HG02623 (cell line): ENCODE measurements around the gene GPR176.
"Not testable (repeated sequence)": the region's sequence is repeated elsewhere in the genome, so short reads cannot be mapped to it uniquely, and the experiment has no call there.

Source experiments
- ATAC-seq: cut with Tn5 transposase; IDR thresholded peaks from one replicate; pipeline ENCODE4 v1.9.1; 2021; ENCODE audit warnings: moderate library complexity; ENCODE audit not compliant: unreplicated experiment

GPR176 gene

DNA sequence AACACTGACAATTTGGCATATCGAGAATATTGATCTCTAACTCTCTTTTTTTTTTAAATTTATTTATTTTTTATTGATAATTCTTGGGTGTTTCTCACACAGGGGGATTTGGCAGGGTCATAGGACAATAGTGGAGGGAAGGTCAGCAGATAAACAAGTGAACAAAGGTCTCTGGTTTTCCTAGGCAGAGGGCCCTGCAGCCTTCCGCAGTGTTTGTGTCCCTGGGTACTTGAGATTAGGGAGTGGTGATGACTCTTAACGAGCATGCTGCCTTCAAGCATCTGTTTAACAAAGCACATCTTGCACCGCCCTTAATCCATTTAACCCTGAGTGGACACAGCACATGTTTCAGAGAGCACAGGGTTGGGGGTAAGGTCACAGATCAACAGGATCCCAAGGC lies 27.0 kb downstream of the GPR176 start:
- not testable (repeated sequence) for ATAC-seq

DNA sequence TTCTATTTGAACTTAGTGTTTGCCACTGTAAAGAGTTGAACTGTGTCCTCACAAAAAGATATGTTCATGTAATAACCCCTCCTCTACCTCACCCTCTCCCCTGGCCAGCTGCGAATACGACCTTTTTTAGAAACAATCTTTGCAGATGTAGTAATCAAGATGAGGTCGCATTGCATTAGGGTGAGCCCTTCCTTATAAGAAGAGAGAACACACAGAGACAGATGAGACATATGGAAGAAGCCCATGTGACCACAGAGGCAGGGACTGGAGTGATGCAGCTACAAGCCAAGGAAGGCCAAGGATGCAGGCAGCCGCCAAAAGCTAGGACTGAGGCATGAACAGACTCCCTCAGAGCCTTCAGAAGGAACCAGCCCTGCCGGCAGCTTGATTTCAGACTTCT lies 27.6 kb downstream of the GPR176 start:
- no peak for ATAC-seq

DNA sequence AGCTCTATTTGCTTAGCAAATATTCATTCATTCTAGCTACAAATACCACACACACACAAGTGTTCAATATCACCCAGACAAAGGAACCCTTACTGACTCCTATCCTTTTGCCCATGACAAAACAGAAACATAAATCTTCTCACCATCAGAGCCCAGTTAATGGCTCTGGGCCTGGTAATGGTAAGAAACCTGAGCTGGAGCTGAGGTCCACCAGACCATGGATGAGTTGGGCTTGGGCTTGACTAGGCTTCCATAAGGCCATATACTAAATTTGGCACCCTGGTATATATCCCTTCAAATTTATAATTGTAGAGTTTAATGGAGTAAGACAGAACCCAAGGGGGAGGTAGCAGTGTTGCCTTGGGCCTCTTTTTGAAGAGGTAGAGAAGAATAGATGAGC lies 29.4 kb downstream of the GPR176 start:
- ATAC-seq: no peak

DNA sequence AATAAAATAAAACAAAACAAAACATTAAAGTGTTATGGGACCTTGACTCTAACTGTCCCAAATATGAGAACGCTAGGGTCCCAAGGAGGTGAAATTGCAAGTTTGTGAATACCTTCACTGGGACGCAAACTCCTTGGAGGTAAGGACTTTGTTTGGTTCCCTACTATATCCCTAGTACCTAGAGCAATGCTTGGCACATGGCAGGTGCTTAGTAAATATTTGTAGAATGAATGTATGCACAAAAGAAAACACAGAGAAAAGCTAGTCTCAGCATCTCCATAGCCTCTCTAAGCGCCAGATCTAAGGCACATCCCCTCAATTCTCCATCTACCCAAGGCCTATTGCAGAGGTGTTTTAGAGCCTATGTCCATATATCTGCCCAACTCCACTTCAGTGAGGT lies 30.5 kb downstream of the GPR176 start:
- no peak for ATAC-seq

DNA sequence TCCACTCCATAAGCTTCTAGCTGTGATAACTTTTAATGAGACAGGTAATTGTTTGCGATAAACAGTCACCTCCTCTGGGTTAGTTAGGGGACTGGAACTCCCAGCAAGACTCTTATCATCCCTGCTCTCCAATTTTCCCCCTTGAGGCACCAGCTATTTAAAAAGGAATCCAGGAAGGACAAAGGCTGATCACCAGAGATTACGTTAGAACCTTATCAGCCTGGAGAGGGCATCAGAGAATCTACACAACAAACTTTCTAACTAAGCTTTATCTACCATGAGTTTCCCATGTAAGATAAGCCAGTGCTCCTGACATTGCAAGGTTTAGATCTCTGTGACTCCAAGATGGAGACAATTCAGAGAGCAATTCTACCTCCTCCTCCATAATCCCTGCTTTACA lies 31.3 kb downstream of the GPR176 start:
- no peak for ATAC-seq

DNA sequence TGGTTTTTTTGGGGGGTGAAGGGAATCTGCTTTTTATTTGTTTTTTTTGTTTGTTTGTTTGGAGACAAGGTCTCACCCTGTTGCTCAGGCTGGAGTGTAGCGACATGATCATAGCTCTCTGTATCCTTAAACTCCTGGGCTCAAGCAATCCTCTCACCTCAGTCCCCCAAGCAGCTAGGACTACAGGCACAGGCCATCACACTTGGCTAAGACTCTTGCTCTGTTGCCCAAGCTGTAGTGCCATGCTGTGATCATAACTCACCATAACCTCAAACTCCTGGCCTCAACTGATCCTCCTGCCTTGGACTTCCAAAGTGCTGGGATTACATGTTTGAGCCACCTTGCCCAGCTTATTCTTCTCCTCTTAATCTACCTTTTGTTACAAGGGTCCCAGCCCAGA lies 31.8 kb downstream of the GPR176 start:
- ATAC-seq: no peak

DNA sequence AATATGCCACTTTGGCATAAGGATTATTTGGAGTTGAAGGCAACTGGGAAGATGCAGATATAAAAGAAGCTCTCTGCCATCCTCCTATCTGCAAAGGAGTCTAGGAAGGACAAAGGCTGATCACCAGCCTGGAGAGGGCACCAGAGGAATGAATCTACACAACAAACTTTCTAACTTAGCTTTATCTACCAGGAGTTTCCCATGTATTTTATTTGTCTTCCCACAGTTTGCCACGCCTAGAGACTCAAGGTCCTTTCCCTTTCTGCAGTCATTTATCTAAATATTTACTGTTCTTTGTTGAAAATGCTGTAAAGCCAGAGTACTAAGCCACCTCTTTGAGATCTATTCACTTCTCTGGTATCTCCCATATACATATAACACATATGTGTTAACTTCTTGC lies 32.2 kb downstream of the GPR176 start:
- no peak for ATAC-seq

DNA sequence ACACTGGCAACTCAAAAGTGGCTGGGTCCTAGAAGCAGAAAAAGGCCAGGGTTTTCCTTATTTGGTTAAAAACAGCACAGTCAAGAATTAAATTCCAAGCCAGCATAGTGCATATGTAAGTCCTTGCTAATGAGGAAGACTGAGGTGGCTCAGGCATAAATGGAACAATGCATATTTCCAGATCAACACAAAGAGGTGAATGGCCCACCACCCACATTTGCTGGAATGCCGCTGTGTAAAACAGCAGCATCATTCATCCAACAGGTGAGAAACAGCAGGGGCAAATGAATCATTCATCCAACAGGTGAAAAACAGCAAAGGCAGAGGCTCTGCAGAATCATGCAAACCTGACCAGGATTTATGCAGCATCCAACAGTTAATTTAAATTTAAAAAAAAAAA lies 32.9 kb downstream of the GPR176 start:
- ATAC-seq: no peak

DNA sequence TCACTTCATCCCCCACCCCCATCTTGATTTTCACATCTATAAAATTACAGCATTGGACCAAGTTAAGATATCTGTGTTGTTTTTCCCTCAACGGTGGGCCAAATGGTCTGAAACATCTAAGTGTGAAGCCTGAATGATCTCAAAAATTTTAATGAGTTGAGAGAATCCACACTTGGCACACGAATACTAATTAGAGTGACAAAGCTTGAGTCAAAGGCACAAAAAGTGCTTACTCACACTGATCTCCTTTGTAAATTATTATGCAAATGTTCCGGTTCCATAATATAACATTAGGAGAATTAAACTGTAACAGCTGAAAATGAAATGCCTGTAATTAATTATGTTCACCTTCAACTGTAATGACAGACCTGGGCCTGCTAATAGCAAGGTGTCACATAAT lies 33.6 kb downstream of the GPR176 start:
- no peak for ATAC-seq

DNA sequence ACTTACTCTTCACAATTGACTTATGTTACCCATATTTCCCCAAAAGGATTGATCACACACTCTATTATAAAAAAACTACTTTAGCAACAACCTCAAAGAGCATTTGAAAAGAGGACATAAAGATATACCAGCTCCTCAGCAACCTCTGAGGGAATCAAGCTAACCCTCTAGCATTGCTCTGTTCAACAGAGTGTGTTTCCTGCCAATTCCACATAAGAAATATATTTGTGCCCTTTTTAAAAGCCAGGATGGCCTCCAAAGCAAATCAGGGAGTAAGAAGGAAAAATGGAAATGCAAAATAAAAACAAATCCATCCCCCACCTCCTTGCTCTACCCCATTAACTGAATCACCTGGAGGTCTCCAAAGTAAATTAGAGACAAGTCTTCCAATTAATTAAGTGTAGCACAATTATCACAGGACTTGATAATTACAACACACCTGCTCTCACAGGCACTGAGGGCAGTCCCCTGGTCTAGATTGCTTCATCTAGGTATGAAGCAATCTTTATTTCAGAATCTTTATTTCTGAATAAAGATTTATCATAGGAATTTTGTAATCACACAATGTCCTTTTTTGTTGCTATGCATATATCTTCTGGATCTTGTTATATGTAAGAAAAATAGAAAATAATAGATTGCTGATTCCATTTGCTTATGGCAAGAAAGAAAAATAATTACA lies 34.8 kb downstream of the GPR176 start:
- ATAC-seq: no peak

DNA sequence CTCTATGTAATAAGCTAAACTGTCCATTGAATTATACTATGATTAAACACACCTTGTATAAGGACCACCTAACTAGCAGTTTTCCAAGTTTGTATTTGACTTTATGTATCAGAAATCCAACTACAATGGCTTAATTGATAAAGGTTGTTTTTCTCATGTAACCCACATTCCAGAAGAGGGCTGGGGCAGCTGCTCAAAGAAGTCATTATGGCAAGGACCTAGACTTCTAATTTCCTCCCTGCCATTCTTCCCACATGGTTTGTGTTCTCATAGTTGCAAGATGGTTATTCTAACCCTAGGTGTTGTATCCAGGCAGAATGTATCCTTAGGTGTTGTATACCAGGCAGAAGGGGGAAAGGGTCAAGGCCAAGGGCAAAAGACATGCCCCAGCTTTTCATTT lies 35.7 kb downstream of the GPR176 start:
- no peak for ATAC-seq

DNA sequence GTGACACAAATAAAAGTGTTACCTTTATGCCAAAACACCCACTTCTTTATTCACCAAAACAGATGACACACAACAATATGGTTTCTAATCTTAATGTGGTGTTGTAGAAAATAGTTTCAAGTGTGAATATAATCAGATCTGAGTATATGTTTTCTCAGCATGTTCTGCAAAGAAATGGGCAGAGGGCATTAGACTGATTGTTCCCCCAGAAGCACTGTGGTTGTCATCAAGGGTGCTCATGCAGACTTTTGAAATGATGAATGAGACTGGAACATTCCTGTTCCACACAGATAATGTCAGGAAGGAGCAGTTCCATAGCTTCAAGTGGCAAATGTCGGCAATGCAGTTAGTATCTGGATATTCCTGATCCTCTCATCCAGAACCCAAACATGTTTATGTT lies 37.5 kb downstream of the GPR176 start:
- no peak for ATAC-seq

DNA sequence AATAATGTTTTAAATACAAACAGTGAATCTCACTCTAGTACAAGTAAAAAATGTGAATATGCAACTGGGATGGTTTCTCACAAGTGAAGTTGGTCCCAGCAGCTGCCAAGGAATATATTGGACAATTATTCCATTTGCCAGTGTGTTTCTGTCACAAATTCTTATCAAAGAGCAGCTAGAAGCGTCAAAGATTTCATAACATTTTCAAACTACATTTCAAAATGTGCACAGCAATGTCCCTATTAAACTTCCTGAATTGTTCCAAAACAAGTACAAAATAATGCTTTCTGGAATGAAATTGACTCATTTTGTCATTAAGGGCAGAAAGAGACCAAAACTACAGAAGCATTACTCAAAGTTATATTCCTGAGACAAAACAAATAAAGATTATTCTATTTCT lies 38.3 kb downstream of the GPR176 start:
- no peak for ATAC-seq

DNA sequence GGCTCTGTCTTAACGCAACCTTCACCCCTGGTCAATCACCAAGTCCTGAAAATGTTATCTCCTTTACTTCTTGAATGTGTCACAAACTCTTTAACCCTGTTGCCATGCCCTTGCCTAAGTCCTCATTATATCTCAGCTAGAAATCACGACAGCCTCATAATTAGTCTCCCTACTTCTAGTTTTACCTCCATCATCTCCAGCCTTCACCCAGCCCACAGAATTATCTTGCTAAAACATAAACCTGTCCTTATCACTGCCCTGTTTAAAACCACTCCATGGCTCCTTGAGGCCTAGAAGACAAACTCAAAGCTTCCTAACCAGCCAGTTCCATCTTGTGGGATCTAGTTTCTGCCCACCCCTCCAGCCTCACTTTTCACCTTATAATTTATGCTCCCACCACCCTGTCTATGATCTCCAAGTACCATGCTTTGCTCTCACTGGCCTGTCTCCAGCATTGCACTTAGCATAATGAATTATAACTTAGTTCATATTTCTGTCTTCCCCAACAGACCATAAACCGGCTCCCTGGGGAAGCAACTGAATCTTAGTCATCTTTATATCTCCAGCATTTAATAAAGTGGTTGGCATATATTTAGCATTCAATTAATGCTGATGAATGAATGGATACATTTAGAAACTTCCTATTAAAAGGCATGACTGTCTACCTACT lies 39.2 kb downstream of the GPR176 start:
- ATAC-seq: no peak

DNA sequence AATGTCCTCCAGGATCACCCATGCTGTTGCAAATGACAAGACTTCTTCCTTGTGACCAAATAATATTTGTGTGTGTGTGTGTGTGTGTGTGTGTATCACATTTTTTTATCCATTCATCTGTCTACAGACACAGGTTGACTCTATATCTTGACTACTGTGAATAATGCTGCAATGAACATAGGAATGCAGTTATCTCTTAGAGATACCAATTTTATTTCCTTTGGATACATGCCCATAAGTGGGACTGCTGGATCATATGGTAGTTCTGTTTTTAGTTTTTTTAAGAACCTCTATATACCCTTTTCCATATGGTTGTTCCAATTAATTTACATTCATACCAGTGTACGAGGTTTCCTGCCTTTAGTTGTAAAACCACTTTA lies 41.7 kb downstream of the GPR176 start:
- ATAC-seq: no peak

DNA sequence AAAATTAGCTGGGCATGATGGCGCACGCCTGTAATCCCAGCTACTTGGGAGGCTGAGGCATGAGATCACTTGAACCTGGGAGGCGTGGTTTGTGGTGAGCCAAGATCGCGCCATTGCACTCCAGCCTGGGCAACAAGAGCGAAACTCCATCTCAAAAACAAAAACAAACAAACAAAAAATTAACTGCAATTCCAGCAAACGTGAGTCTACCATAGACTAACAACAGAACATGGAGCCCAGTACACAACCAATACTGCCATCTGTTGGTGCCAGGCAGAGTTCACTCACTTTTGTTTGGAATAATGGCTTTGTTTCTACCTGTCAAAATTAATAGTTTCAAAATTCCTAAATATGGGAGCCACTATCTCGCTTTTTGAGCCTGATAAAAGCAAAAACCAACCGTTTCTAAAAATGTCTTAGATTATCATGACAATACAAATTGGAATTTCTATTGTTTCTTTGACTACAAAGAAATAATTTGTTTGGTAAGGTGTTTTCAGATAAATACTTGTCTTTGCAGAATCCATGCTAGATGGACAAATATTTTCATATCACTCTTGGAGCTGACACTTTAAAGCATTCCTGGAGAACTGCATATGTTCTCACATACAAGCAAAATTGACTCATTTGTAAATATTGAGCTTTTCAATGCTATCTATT lies 45.0 kb downstream of the GPR176 start:
- ATAC-seq: no peak

DNA sequence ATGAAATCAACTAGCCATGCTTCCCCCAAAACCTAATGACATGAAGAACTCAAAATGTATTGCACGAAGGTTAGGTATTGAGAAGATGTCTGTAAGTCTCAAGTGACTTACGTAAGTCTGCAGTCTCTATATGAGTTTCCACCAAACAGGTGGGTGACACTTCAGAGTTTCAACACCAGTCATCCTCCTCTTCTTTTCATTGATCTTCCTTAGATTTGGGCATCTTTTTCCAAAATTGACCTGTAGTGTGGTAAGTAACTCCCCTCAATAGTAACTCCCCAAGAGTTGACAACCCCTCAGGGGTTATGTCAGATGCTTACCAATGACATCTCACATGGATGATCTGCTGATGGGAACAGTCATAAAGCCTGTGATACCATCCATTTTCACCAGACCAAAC lies 46.1 kb downstream of the GPR176 start:
- no peak for ATAC-seq

DNA sequence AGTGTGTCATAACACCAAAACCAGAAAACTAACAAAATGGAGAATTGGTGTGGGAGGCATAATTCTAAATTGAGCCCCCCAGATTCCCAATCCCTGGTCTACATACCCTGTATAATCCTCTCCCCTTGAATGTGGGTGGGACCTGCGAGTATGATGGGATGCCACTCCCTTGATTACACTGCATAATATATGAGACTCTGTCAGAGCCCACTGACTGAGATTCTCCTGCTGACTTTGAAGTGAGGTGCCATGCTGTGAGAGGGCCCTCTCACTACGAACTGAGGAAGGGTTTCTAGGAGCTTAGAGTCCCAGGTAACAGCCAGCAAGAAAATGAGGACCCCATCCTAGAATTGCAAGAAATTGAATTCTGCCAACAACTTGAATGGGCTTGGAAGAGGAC lies 49.5 kb downstream of the GPR176 start:
- ATAC-seq: no peak

DNA sequence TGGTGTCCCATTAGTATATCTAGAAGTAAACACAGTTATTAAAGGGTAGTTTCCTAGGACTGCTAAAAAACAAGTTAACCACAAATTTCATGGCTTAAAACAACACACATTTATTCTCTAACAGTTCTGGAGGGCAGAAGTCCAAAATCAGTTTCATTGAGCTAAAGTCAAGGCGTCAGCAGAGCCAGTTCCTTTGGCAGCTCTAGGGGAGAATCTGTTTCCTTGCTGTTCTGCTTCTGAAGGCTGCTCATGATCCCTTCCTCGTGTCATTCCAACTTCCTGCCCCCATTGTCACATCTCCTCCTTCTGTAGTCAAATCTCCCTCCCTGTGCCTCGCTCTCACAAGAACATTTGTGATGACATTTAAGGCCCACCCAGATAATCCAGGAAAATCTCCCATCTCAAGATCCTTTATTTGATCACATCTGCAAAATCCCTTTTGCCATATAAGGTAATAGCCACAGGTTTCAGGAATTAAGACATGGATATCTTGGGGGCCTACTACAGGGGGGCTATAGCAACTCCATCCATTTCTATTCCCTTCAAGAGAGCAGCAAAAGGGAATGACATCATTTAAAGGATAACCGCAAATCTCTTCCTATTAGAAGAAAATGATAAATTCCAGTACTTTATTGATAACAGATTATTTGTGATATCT lies 50.1 kb downstream of the GPR176 start:
- no peak for ATAC-seq

DNA sequence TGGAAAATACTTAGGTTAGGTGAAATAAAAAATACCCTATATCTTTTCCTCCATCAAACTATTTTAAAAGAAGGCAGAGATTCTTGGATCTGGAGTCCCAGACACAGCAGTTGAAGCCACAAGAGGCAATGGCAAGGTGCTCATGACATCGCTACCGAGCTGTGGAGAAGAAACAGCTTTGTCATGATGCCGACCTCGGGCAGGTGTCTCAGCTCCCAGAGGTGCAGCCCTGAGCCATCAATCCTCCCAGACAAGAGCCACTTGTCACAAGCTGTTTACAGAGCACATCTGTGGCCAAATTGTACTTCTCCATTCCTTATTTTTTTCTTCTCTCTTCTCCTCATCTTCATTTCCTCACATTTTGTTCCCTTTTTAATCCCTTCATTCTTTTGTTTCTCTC lies 50.8 kb downstream of the GPR176 start:
- ATAC-seq: no peak

DNA sequence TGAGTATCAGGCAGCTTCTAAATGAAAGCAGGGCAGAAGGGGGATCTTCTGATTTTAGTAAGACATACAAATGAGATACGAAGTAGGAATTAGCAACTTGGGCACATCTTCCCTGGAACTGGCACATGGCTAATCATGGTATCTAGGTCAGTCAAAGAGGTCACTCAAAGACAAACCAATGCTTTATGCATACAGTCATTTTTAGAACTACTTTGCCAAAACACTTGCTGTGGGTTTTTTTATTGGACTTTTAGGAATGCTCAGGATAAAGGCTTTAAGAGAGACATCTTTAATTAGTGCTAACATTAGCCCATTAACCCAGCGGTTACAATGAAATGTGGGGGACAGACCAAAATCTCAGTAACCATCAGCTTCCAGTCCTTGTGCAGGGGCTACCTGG lies 51.7 kb downstream of the GPR176 start:
- no peak for ATAC-seq

DNA sequence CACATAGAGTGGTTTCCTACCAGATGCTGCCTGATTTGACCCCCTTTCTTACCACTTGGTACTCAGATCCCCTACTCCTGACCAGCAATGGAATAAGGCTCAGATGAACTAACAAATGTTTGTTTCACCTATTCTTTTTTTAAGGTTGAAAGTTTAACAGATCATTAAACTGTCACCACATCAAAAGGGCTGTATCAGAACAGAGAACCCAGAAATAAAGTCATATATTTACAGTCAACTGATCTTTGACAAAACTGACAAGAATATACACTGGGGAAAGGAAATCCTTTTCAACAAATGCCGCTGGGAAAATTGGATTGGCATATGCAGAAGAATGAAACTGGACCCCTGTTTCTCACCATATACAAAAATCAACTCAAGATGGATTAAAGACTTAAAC lies 56.0 kb downstream of the GPR176 start:
- no peak for ATAC-seq
